ENCODE measurements around the gene TLR9. TPM values are rescaled to one million over a fixed set of nuclear protein-coding genes. Genes with fewer than 3 reads are reported as not detected.

Gene TLR9
- total RNA-seq, 1 experiment from 2014 or later, result not detected

DNA sequence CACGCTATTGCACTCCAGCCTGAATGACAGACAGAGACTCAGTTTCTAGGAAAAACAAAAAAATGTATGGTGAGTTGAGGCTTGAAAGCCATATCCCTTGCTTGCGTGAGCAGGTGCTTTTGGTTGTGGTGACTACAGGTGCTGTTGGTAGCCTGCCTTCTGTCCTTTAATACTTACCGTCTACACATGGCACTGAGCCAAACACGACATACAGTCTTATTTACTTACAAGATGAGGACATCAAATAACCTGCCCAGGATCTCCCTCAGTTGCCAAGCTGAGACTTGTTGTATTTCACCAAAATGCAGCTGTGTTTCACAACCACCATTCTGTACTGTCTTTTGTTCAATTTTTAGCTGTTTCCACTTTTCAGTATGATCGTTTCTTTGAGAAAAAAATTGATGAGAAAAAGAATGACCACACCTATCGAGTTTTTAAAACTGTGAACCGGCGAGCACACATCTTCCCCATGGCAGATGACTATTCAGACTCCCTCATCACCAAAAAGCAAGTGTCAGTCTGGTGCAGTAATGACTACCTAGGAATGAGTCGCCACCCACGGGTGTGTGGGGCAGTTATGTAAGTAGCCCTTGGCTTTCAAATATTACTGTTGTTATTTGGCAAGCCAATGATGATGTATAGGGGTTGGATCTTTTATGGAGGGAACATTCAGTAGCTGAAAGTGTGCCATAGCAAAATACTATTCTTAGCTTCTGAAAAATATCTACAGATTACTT, 20.9 kb downstream of the TLR9 start:
- Histone ChIP-seq H3K9me3 (ENCODE audit: control insufficient read depth, insufficient read depth, low read depth, low read length) (no peaks in the 10 kb centered on the region), H3K36me3 (ENCODE audit: control insufficient read depth, insufficient read depth, low read length) (peaks cover 36% of the 10 kb centered on the region), H3K4me1 (ENCODE audit: control insufficient read depth, insufficient read depth, low read length) (peaks cover under 1% of the 10 kb centered on the region; the same call in 1 of the 2 replicates), H3K27me3 (ENCODE audit: control insufficient read depth, insufficient read depth, low read length) (no peaks in the 10 kb centered on the region), H3K4me3 (ENCODE audit: low read depth in 2 of 2, low read length in 2 of 2) (no peak overlapping the region), H3K27ac (ENCODE audit: low read length) (no peak overlapping the region)
- intact Hi-C loops (cut with micrococcal nuclease; ENCODE audit: unreplicated experiment), result no loop called here
- CTCF ChIA-PET, result no interaction called here
- TF ChIP-seq, protein P1, sequence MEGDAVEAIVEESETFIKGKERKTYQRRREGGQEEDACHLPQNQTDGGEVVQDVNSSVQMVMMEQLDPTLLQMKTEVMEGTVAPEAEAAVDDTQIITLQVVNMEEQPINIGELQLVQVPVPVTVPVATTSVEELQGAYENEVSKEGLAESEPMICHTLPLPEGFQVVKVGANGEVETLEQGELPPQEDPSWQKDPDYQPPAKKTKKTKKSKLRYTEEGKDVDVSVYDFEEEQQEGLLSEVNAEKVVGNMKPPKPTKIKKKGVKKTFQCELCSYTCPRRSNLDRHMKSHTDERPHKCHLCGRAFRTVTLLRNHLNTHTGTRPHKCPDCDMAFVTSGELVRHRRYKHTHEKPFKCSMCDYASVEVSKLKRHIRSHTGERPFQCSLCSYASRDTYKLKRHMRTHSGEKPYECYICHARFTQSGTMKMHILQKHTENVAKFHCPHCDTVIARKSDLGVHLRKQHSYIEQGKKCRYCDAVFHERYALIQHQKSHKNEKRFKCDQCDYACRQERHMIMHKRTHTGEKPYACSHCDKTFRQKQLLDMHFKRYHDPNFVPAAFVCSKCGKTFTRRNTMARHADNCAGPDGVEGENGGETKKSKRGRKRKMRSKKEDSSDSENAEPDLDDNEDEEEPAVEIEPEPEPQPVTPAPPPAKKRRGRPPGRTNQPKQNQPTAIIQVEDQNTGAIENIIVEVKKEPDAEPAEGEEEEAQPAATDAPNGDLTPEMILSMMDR (IDR thresholded peaks at IDR 0.05), result no peak
- TF ChIP-seq, protein P2, sequence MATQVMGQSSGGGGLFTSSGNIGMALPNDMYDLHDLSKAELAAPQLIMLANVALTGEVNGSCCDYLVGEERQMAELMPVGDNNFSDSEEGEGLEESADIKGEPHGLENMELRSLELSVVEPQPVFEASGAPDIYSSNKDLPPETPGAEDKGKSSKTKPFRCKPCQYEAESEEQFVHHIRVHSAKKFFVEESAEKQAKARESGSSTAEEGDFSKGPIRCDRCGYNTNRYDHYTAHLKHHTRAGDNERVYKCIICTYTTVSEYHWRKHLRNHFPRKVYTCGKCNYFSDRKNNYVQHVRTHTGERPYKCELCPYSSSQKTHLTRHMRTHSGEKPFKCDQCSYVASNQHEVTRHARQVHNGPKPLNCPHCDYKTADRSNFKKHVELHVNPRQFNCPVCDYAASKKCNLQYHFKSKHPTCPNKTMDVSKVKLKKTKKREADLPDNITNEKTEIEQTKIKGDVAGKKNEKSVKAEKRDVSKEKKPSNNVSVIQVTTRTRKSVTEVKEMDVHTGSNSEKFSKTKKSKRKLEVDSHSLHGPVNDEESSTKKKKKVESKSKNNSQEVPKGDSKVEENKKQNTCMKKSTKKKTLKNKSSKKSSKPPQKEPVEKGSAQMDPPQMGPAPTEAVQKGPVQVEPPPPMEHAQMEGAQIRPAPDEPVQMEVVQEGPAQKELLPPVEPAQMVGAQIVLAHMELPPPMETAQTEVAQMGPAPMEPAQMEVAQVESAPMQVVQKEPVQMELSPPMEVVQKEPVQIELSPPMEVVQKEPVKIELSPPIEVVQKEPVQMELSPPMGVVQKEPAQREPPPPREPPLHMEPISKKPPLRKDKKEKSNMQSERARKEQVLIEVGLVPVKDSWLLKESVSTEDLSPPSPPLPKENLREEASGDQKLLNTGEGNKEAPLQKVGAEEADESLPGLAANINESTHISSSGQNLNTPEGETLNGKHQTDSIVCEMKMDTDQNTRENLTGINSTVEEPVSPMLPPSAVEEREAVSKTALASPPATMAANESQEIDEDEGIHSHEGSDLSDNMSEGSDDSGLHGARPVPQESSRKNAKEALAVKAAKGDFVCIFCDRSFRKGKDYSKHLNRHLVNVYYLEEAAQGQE (IDR thresholded peaks at IDR 0.05; ENCODE audit: insufficient read depth in 1 of 2, low read depth in 2 of 2, low read length in 1 of 2), result no peak
- TF ChIP-seq SIN3A (IDR thresholded peaks at IDR 0.05; ENCODE audit: borderline replicate concordance, insufficient read depth, low read depth, low read length) (no peak), POLR2AphosphoS5 (IDR thresholded peaks at IDR 0.05; ENCODE audit: low read depth, low read length) (no peak)
- ATAC-seq (no peak), DNase-seq (ENCODE audit: low read depth, low spot score) (no peak)
- in situ Hi-C loops (cut with HindIII; ENCODE audit: low pct_unique_long_range_greater_than_20kb, low sequenced_read_pairs), result no loop called here
- POLR2A ChIA-PET, result no interaction called here
- BruUV-seq (replicated peaks), result no TSS peak

DNA sequence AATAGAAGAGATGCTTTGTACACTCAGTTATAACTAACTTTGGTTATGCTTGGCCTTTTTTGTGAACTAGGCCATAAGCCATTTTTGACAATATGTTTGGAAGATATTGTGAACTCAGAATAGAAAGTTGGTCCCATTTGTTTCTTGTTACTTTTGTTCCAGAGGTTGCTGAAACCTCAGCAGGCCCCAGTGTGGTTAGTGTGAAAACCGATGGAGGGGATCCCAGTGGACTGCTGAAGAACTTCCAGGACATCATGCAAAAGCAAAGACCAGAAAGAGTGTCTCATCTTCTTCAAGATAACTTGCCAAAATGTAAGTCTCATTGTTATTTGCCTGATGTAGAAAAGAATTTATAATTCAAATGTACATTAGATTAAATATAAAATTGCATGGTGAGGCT, 21.7 kb downstream of the TLR9 start:
- in situ Hi-C loops (cut with HindIII; ENCODE audit: low pct_unique_long_range_greater_than_20kb, low sequenced_read_pairs), result no loop called here
- Histone ChIP-seq H3K27me3 (ENCODE audit: control insufficient read depth, insufficient read depth, low read length) (no peaks in the 10 kb centered on the region), H3K36me3 (ENCODE audit: control insufficient read depth, insufficient read depth, low read length) (peaks cover 33% of the 10 kb centered on the region), H3K9me3 (ENCODE audit: control insufficient read depth, insufficient read depth, low read depth, low read length) (no peaks in the 10 kb centered on the region), H3K27ac (ENCODE audit: low read length) (no peak overlapping the region), H3K4me1 (ENCODE audit: control insufficient read depth, insufficient read depth, low read length) (peaks cover 8% of the 10 kb centered on the region), H3K4me3 (ENCODE audit: low read depth in 2 of 2, low read length in 2 of 2) (no peak overlapping the region)
- BruUV-seq (replicated peaks), result no TSS peak
- CTCF ChIA-PET, result no interaction called here
- intact Hi-C loops (cut with micrococcal nuclease; ENCODE audit: unreplicated experiment), result no loop called here
- no peak for ATAC-seq
- no peak for TF ChIP-seq SIN3A (IDR thresholded peaks at IDR 0.05; ENCODE audit: borderline replicate concordance, insufficient read depth, low read depth, low read length)
- TF ChIP-seq, protein P2 (IDR thresholded peaks at IDR 0.05; ENCODE audit: insufficient read depth in 1 of 2, low read depth in 2 of 2, low read length in 1 of 2), result no peak
- TF ChIP-seq, protein P1 (IDR thresholded peaks at IDR 0.05), result no peak
- no peak for TF ChIP-seq POLR2AphosphoS5 (IDR thresholded peaks at IDR 0.05; ENCODE audit: low read depth, low read length)
- TF ChIP-seq TCF7L2 (IDR thresholded peaks at IDR 0.05; ENCODE audit: low read depth, low read length), result no peak
- POLR2A ChIA-PET, result no interaction called here
- no peak for DNase-seq (ENCODE audit: low read depth, low spot score)
